HepG2 (cell line): ENCODE results near the gene C2. TPM values are rescaled to one million over a fixed set of nuclear protein-coding genes. Genes with fewer than 3 reads are reported as not detected.

Experiments used
- ETV6 ChIP-seq: sonication (generic); formaldehyde crosslinking; conservative IDR thresholded peaks from 2 replicates; pipeline ENCODE4 v1.4.0; 2020; ENCODE audit warnings: missing genetic modification reagents
- FOXA1 ChIP-seq, 2 experiments: fragments of 450-650 bp in 1 of 2; sonication (generic) in 1 of 2; formaldehyde crosslinking in 1 of 2; IDR thresholded peaks; 2 replicates each; pipeline versions ENCODE4 v1.4.0 to v1.6.1; 2016 to 2020; ENCODE audit warnings: missing genetic modification reagents in 1 of 2
- FOXA3 ChIP-seq: IDR thresholded peaks from 2 replicates; pipeline ENCODE4 v1.6.1; 2016; ENCODE audit warnings: missing genetic modification reagents, missing compliant biosample characterization
- MAZ ChIP-seq, 2 experiments: sonication (generic) in 1 of 2; formaldehyde crosslinking in 1 of 2; IDR thresholded peaks; 2 replicates each; pipeline versions ENCODE4 v1.5.0 to v1.6.1; 2012 to 2020; ENCODE audit warnings: low read depth in 2 of 2, mild to moderate bottlenecking in 2 of 2, borderline replicate concordance in 1 of 2, improper control_type of control experiment in 1 of 2, low read length in 1 of 2, missing genetic modification reagents in 1 of 2, moderate library complexity in 1 of 2
- NR2C2 ChIP-seq: sonication (generic); formaldehyde crosslinking; IDR thresholded peaks from 2 replicates; pipeline ENCODE4 v1.4.0; 2020; ENCODE audit warnings: missing genetic modification reagents, mild to moderate bottlenecking, moderate library complexity, borderline replicate concordance
- PLRG1 ChIP-seq: fragments of 450-650 bp; conservative IDR thresholded peaks from 2 replicates; pipeline ENCODE4 v1.6.1; 2016
- RELA ChIP-seq: sonication (generic); formaldehyde crosslinking; IDR thresholded peaks from 2 replicates; pipeline ENCODE4 v1.4.0; 2020; ENCODE audit warnings: missing genetic modification reagents
- SP1 ChIP-seq, 2 experiments: fragments of 450-650 bp in 1 of 2; sonication (generic) in 1 of 2; formaldehyde crosslinking in 1 of 2; IDR thresholded peaks; 2 replicates each; pipeline versions ENCODE4 v1.4.0 to v1.6.1; 2016 to 2020; ENCODE audit warnings: missing genetic modification reagents in 1 of 2
- SSRP1 ChIP-seq: IDR thresholded peaks from 2 replicates; pipeline ENCODE4 v1.6.1; 2016; ENCODE audit warnings: control low read depth
- ZBTB4 ChIP-seq: sonication (generic); formaldehyde crosslinking; IDR thresholded peaks from 2 replicates; pipeline ENCODE4 v1.4.0; 2020; ENCODE audit warnings: missing genetic modification reagents, mild to moderate bottlenecking, borderline replicate concordance
- ZC3H4 ChIP-seq: sonication (generic); formaldehyde crosslinking; IDR thresholded peaks from 2 replicates; pipeline ENCODE4 v1.4.0; 2020; ENCODE audit warnings: missing genetic modification reagents, borderline replicate concordance
- ZFP62 ChIP-seq: sonication (generic); formaldehyde crosslinking; IDR thresholded peaks from 2 replicates; pipeline ENCODE4 v1.4.0; 2020; ENCODE audit warnings: missing genetic modification reagents
- ZHX2 ChIP-seq, 2 experiments: sonication (generic) in 1 of 2; formaldehyde crosslinking in 1 of 2; IDR thresholded peaks; 2 replicates each; pipeline versions ENCODE4 v1.6.1 to v1.9.0; 2014 to 2022; ENCODE audit warnings: antibody characterized with exemption in 1 of 2, borderline replicate concordance in 1 of 2, inconsistent platforms in 1 of 2, low read depth in 1 of 2, missing genetic modification reagents in 1 of 2
- polyA plus RNA-seq, 8 experiments: library from polyadenylated mRNA; depleted of rRNA in 3 of 8; stranded (reverse) in 7 of 8; unstranded in 1 of 8; fragments of >200 nt; fragmentation: Illumina TruSeq in 4 of 8; extraction: Trizol in 4 of 8; gene quantifications; 2 replicates each; pipeline versions ENCODE4 v1.2.1 to v1.2.3, GENCODE V29; 2011 to 2016; ENCODE audit warnings: low read depth in 4 of 8, missing spikeins in 1 of 8, mixed read lengths in 1 of 8; ENCODE audit not compliant: insufficient read depth in 1 of 8
- total RNA-seq, 5 experiments: library from RNA; depleted of rRNA; stranded (reverse); fragments of >200 nt; fragmentation: Illumina TruSeq; extraction: Trizol; gene quantifications; 2 replicates each; pipeline ENCODE4 v1.2.3, GENCODE V29; 2016; ENCODE audit warnings: low read depth in 1 of 5
- TF ChIP-seq, protein P1 (sequence below): sonication (generic); formaldehyde crosslinking; IDR thresholded peaks from 2 replicates; pipeline ENCODE4 v1.9.0; 2022; ENCODE audit warnings: missing genetic modification reagents, mild to moderate bottlenecking, borderline replicate concordance
- TF ChIP-seq, protein P2 (sequence below): IDR thresholded peaks from 2 replicates; pipeline ENCODE4 v1.6.1; 2016; ENCODE audit warnings: missing compliant biosample characterization, missing genetic modification reagents, borderline replicate concordance

Gene C2
- total and polyA plus RNA-seq, 2 of the 13 experiments (the other 11 are each of a cell fraction or from before 2014, with no cell fraction given), result 165 to 307 TPM

- TF ChIP-seq ZBTB4 (CRISPR knock-in tag), result 0 out of 2 replicates have a peak, but pooled peaks have one; percentile 23
- TF ChIP-seq MAZ (IDR thresholded peaks at IDR 0.05; ENCODE audit: borderline replicate concordance, low read depth, low read length), result no peak
- 0 out of 2 replicates have a peak, but pooled peaks have one; percentile 7 for TF ChIP-seq MAZ (CRISPR knock-in tag; IDR thresholded peaks at IDR 0.05; ENCODE audit: low read depth)
- TF ChIP-seq FOXA3 (CRISPR knock-in tag), result no peak
- no peak for TF ChIP-seq ZFP62 (CRISPR knock-in tag)
- no peak for TF ChIP-seq ZHX2 (IDR thresholded peaks at IDR 0.05; ENCODE audit: low read depth)
- TF ChIP-seq ZHX2 (CRISPR knock-in tag; IDR thresholded peaks at IDR 0.05; ENCODE audit: borderline replicate concordance), result no peak
- TF ChIP-seq SP1 (IDR thresholded peaks at IDR 0.05), result no peak
- TF ChIP-seq SP1 (CRISPR knock-in tag; IDR thresholded peaks at IDR 0.05), result no peak
- TF ChIP-seq, protein P1, sequence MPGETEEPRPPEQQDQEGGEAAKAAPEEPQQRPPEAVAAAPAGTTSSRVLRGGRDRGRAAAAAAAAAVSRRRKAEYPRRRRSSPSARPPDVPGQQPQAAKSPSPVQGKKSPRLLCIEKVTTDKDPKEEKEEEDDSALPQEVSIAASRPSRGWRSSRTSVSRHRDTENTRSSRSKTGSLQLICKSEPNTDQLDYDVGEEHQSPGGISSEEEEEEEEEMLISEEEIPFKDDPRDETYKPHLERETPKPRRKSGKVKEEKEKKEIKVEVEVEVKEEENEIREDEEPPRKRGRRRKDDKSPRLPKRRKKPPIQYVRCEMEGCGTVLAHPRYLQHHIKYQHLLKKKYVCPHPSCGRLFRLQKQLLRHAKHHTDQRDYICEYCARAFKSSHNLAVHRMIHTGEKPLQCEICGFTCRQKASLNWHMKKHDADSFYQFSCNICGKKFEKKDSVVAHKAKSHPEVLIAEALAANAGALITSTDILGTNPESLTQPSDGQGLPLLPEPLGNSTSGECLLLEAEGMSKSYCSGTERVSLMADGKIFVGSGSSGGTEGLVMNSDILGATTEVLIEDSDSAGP, result peak; percentile 35; the same call in 1 of the 2 replicates
- TF ChIP-seq ETV6 (CRISPR knock-in tag), result no peak
- TF ChIP-seq RELA, result no peak
- TF ChIP-seq FOXA1 (IDR thresholded peaks at IDR 0.05), result no peak
- no peak for TF ChIP-seq FOXA1 (CRISPR knock-in tag; IDR thresholded peaks at IDR 0.05)
- 0 out of 2 replicates have a peak, but pooled peaks have one; percentile 52 for TF ChIP-seq ZC3H4 (CRISPR knock-in tag)
- peak; percentile 73 for TF ChIP-seq NR2C2 (CRISPR knock-in tag)
- TF ChIP-seq, protein P2, sequence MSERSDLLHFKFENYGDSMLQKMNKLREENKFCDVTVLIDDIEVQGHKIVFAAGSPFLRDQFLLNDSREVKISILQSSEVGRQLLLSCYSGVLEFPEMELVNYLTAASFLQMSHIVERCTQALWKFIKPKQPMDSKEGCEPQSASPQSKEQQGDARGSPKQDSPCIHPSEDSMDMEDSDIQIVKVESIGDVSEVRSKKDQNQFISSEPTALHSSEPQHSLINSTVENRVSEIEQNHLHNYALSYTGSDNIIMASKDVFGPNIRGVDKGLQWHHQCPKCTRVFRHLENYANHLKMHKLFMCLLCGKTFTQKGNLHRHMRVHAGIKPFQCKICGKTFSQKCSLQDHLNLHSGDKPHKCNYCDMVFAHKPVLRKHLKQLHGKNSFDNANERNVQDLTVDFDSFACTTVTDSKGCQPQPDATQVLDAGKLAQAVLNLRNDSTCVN (CRISPR knock-in tag), result no peak
- TF ChIP-seq SSRP1, result 0 out of 2 replicates have a peak, but pooled peaks have one; percentile 6
- no peak for TF ChIP-seq PLRG1
These were observed 19.7 kb downstream of the C2 start (continued) for GRCh38 chr6:31947070-31947675.
